GM12878 (cell line): ENCODE measurements around the gene BTBD1. TPM values are rescaled to one million over a fixed set of nuclear protein-coding genes. Genes with fewer than 3 reads are reported as not detected.
"Not testable (repeated sequence)": the region's sequence is repeated elsewhere in the genome, so short reads cannot be mapped to it uniquely, and the experiment has no call there.

Experiments
- ATAC-seq: fragments of 200-7000 bp; cut with Tn5 transposase; 3 replicates; pipeline ENCODE4 v1.9.1; 2020; ENCODE audit warnings: mild to moderate bottlenecking, moderate library complexity
- BruUV-seq: library from RNA; stranded (reverse); fragments of 400-500 nt; replicated peaks from 2 replicates; lab custom pipeline; 2021; lab: Mats Ljungman, UMichigan
- CTCF ChIA-PET: fragments of 300-600 bp; sonication (Branson Sonifier 250); formaldehyde crosslinking; extraction: SDS; loops from one replicate; lab custom pipeline; 2021; ENCODE audit warnings: inconsistent platforms; lab: Yijun Ruan, JAX
- POLR2A ChIA-PET: fragments of 350-600 bp; formaldehyde crosslinking; extraction: SDS; loops from one replicate; lab custom pipeline; 2021; ENCODE audit warnings: inconsistent platforms; lab: Charles Lee
- RAD21 ChIA-PET: fragments of 300-600 bp; sonication (Branson Sonifier 250); formaldehyde crosslinking; loops from one replicate; lab custom pipeline; 2023; ENCODE audit warnings: antibody characterized with exemption; ENCODE audit not compliant: unreplicated experiment; lab: Charles Lee
- SMC1A ChIA-PET: fragments of 300-600 bp; sonication (Branson Sonifier 250); formaldehyde crosslinking; loops from one replicate; lab custom pipeline; 2023; ENCODE audit not compliant: unreplicated experiment, uncharacterized antibody; lab: Charles Lee
- DNase-seq: peaks from one replicate; pipeline ENCODE4 v3.0.0-alpha.2; 2011; ENCODE audit warnings: low read depth, low spot score
- FAIRE-seq: peaks from 3 replicates; lab custom pipeline; 2011; peaks lifted over from hg19 to GRCh38; lab: Jason Lieb, UNC
- H2AFZ ChIP-seq: 2 replicates; pipeline ENCODE4 v1.6.0; 2011; ENCODE audit warnings: low read depth, low read length, control low read depth; ENCODE audit not compliant: control insufficient read depth
- H3K27ac ChIP-seq: 2 replicates; pipeline ENCODE4 v1.5.1; 2011; ENCODE audit warnings: control low read depth; ENCODE audit not compliant: control insufficient read depth, insufficient read depth
- H3K27me3 ChIP-seq, 2 experiments: replicated peaks in 1 of 2; 2 replicates each; pipeline versions ENCODE4 v1.6.0 to v1.6.1; 2011; ENCODE audit warnings: low read length in 1 of 2; ENCODE audit not compliant: control insufficient read depth in 2 of 2, insufficient read depth in 2 of 2
- H3K36me3 ChIP-seq, 2 experiments: 2 replicates each; pipeline ENCODE4 v1.5.1; 2011; ENCODE audit warnings: low read length in 1 of 2; ENCODE audit not compliant: control insufficient read depth in 2 of 2, insufficient read depth in 2 of 2
- H3K4me1 ChIP-seq: 2 replicates; pipeline ENCODE4 v1.6.1; 2011; ENCODE audit warnings: mild to moderate bottlenecking, low read length, moderate library complexity, mixed read lengths; ENCODE audit not compliant: control insufficient read depth, insufficient read depth
- H3K4me2 ChIP-seq: 2 replicates; pipeline ENCODE4 v1.6.0; 2011; ENCODE audit warnings: control low read depth; ENCODE audit not compliant: control insufficient read depth, insufficient read depth
- H3K4me3 ChIP-seq: fragments of 200-600 bp; sonication (generic); 2 replicates; pipeline ENCODE4 v1.5.1; 2016
- H3K79me2 ChIP-seq: 2 replicates; pipeline ENCODE4 v1.6.0; 2011; ENCODE audit warnings: low read length; ENCODE audit not compliant: control insufficient read depth, insufficient read depth
- H3K9ac ChIP-seq: 2 replicates; pipeline ENCODE4 v1.8.0; 2011; ENCODE audit warnings: low read length, control low read depth, mixed read lengths; ENCODE audit not compliant: control insufficient read depth, insufficient read depth
- H3K9me3 ChIP-seq: replicated peaks from 3 replicates; pipeline ENCODE4 v1.5.1; 2011; ENCODE audit warnings: mild to moderate bottlenecking, low read length; ENCODE audit not compliant: control insufficient read depth, insufficient read depth
- H4K20me1 ChIP-seq: 2 replicates; pipeline ENCODE4 v1.6.0; 2011; ENCODE audit not compliant: control insufficient read depth, insufficient read depth
- ATF2 ChIP-seq: IDR thresholded peaks from 2 replicates; pipeline ENCODE4 v1.6.1; 2012; ENCODE audit warnings: low read length, inconsistent platforms
- CHD2 ChIP-seq: IDR thresholded peaks from 2 replicates; pipeline ENCODE4 v1.6.1; 2011; ENCODE audit warnings: low read depth, low read length, improper control_type of control experiment, borderline replicate concordance
- EED ChIP-seq: sonication (generic); IDR thresholded peaks from 2 replicates; pipeline ENCODE4 v1.6.1; 2016; ENCODE audit warnings: antibody characterized with exemption, low read depth
- ETV6 ChIP-seq, 2 experiments: fragments of 450-650 bp in 1 of 2; IDR thresholded peaks in 1 of 2; conservative IDR thresholded peaks in 1 of 2; 2 replicates each; pipeline ENCODE4 v1.6.1; 2014; ENCODE audit warnings: antibody characterized with exemption in 1 of 2, borderline replicate concordance in 1 of 2, low read depth in 1 of 2, mild to moderate bottlenecking in 1 of 2, moderate library complexity in 1 of 2
- KLF5 ChIP-seq: fragments of 450-650 bp; IDR thresholded peaks from 2 replicates; pipeline ENCODE4 v1.6.1; 2014; ENCODE audit warnings: mild to moderate bottlenecking; ENCODE audit not compliant: partially characterized antibody
- MEF2A ChIP-seq: IDR thresholded peaks from 2 replicates; pipeline ENCODE4 v1.6.1; 2011; ENCODE audit warnings: low read depth, mild to moderate bottlenecking, low read length, moderate library complexity; ENCODE audit not compliant: insufficient read depth
- MTA2 ChIP-seq: fragments of 450-650 bp; IDR thresholded peaks from 2 replicates; pipeline ENCODE4 v1.6.1; 2016; ENCODE audit warnings: low read depth, mild to moderate bottlenecking, moderate library complexity
- NFIC ChIP-seq: IDR thresholded peaks from 2 replicates; pipeline ENCODE4 v1.6.1; 2012; ENCODE audit warnings: low read depth, mild to moderate bottlenecking, inconsistent platforms, low read length, moderate library complexity
- NRF1 ChIP-seq: conservative IDR thresholded peaks from 2 replicates; pipeline ENCODE4 v1.6.1; 2011; ENCODE audit warnings: mild to moderate bottlenecking, low read depth, low read length, improper control_type of control experiment
- RAD51 ChIP-seq: fragments of 450-650 bp; IDR thresholded peaks from 2 replicates; pipeline ENCODE4 v1.6.1; 2016; ENCODE audit warnings: moderate library complexity, mild to moderate bottlenecking, inconsistent platforms
- RBBP5 ChIP-seq: fragments of 200-600 bp; sonication (generic); conservative IDR thresholded peaks from 2 replicates; pipeline ENCODE4 v1.6.1; 2016
- SPI1 ChIP-seq: IDR thresholded peaks from 2 replicates; pipeline ENCODE4 v1.6.1; 2011; ENCODE audit warnings: low read depth, mild to moderate bottlenecking, low read length, moderate library complexity, borderline replicate concordance; ENCODE audit not compliant: insufficient read depth
- STAT3 ChIP-seq: IDR thresholded peaks from 2 replicates; pipeline ENCODE4 v1.6.1; 2011; ENCODE audit warnings: low read depth, low read length, improper control_type of control experiment
- SUPT20H ChIP-seq: IDR thresholded peaks from 2 replicates; pipeline ENCODE4 v1.6.1; 2011; ENCODE audit warnings: low read depth, mild to moderate bottlenecking, low read length, moderate library complexity, borderline replicate concordance; ENCODE audit not compliant: control insufficient read depth
- ZBTB11 ChIP-seq: fragments of 450-650 bp; formaldehyde crosslinking; IDR thresholded peaks from 2 replicates; pipeline ENCODE4 v1.5.0; 2022; ENCODE audit warnings: mild to moderate bottlenecking, missing genetic modification characterization
- ZNF207 ChIP-seq: fragments of 450-650 bp; IDR thresholded peaks from 2 replicates; pipeline ENCODE4 v1.6.1; 2014; ENCODE audit warnings: antibody characterized with exemption, mild to moderate bottlenecking, borderline replicate concordance
- WGBS: methylation state at CpG from one replicate; pipeline ENCODE4 v1.1.6; 2016; ENCODE audit warnings: low lambda C conversion rate; ENCODE audit not compliant: insufficient replicate concordance, insufficient coverage; ENCODE audit errors: missing lambda C conversion rate; 5-methylcytosine and 5-hydroxymethylcytosine counted together
- in situ Hi-C: fragments of 300-500 bp; cut with MboI; formaldehyde crosslinking; loops from 9 replicates; pipeline ENCODE4 v1.14.3; 2018; ENCODE audit warnings: mixed read lengths
- intact Hi-C: fragments of 100-400 bp; cut with micrococcal nuclease; formaldehyde crosslinking; loops from one replicate; pipeline ENCODE4 v1.14.2; 2022; ENCODE audit not compliant: unreplicated experiment
- polyA plus RNA-seq, 11 experiments: library from polyadenylated mRNA; depleted of rRNA in 4 of 11; unstranded in 6 of 11; stranded (reverse) in 5 of 11; fragments of >200 nt; fragmentation: Nextera tagmentation in 4 of 11; fragmentation: Illumina TruSeq in 1 of 11; extraction: Ambion mirVana in 4 of 11; extraction: Trizol in 1 of 11; gene quantifications; 1 replicate in 1 of 11; 2 replicates in 10 of 11; pipeline versions ENCODE4 v1.2.1 to v1.2.3, GENCODE V29; 2011 to 2016; ENCODE audit warnings: inconsistent platforms in 2 of 11, missing spikeins in 2 of 11, low read depth in 1 of 11
- total RNA-seq, 4 experiments: library from RNA; depleted of rRNA in 3 of 4; stranded (reverse); fragments of >200 nt in 3 of 4; fragmentation: Illumina TruSeq in 1 of 4; extraction: Trizol in 1 of 4; gene quantifications; 2 replicates each; pipeline versions ENCODE4 v1.2.1 to v1.2.3, GENCODE V29; 2013 to 2021

The BTBD1 gene
- total and polyA plus RNA-seq, 10 of the 15 experiments (the other 5 are each of a cell fraction or from before 2014, with no cell fraction given), result 17.5 to 90.4 (median 73.1) TPM

GRCh38 chr15:83092309-83092976 is 25.4 kb upstream of the BTBD1 start (continued):
- TF ChIP-seq ZBTB11 (CRISPR knock-in tag) (no peak), RAD51 (no peak), SUPT20H (no peak), ETV6 (conservative IDR thresholded peaks at IDR 0.05 in 1 of 2, IDR thresholded peaks at IDR 0.05 in 1 of 2; ENCODE audit: borderline replicate concordance in 1 of 2, low read depth in 1 of 2) (peak in 1 of 2 experiments; percentile 28; a peak in 1 of 4 replicates), ATF2 (0 out of 2 replicates have a peak, but pooled peaks have one; percentile 19), NFIC (peak; percentile 43), CHD2 (no peak), SPI1 (peak; percentile 74; the same call in 1 of the 2 replicates), NRF1 (no peak), ZNF207 (no peak), STAT3 (no peak), RBBP5 (no peak), EED (0 out of 2 replicates have a peak, but pooled peaks have one; percentile 37), KLF5 (no peak), MTA2 (no peak), MEF2A (no peak)

- WGBS, result 19% methylated on average over 3 of the region's 3 CpGs
- RAD21 ChIA-PET, result interaction anchor here (0.7 kb wide), 1 partner anchor 8 kb away, joined by 3 read pairs; no protein-coding TSS in a partner anchor
- H3K4me1 ChIP-seq, BruUV-seq, CTCF ChIA-PET, H3K79me2 ChIP-seq, H4K20me1 ChIP-seq, intact Hi-C loops, DNase-seq, H3K9me3 ChIP-seq, POLR2A ChIA-PET, in situ Hi-C loops, H3K27me3 ChIP-seq, H3K36me3 ChIP-seq, FAIRE-seq, H3K9ac ChIP-seq: not testable (repeated sequence)
- Histone ChIP-seq H2AFZ (peak overlapping the region; percentile 80), H3K4me2 (0 out of 2 replicates have a peak overlapping the region, but pooled peaks have one; percentile 21), H3K27ac (peak overlapping the region; percentile 54; the same call in 1 of the 2 replicates), H3K4me3 (peak overlapping the region; percentile 1; the same call in 1 of the 2 replicates)
- peak; percentile 52; the same call in 2 of the 3 replicates for ATAC-seq
- SMC1A ChIA-PET, result interaction anchor here (1.4 kb wide), 1 partner anchor 14 kb away, joined by 4 read pairs; no protein-coding TSS in a partner anchor
Observed at GRCh38 chr15:83091965-83092308, 24.9 kb upstream of the BTBD1 start.
